ENCODE results near the gene COL5A3. TPM values are rescaled to one million over a fixed set of nuclear protein-coding genes. Genes with fewer than 3 reads are reported as not detected.

Gene COL5A3
- total and polyA plus RNA-seq, 2 experiments from 2014 or later: 1.9 to 2.1 TPM

DNA sequence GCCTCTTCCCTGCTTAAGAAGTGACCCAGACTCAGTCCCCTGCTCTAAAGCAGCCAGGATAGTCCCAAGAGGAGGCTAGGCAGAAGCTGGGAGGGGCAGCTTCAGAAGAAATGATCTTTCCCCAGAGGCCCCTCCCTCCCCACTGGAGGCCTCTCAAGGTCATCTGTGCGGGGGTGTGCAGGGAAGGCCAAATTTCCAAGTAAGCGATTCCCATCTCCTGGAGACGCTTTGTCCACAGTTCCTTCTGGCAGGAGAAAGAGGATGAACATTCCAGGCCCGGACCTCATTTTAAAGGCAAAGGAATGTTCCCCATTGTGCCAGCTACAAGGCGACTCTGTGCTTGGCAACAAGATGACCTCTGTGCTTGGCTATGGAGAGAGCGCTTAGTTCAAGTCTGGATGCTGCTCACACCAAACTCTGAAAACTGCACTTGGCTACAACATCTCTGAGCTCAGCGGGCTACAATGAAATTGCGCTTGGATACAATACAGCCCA lies 23.5 kb downstream of the COL5A3 start:
- Histone ChIP-seq H3K4me1 (ENCODE audit: insufficient read depth) (no peaks in the 10 kb centered on the region), H4K20me1 (ENCODE audit: insufficient read depth, poor library complexity, severe bottlenecking) (no peaks in the 10 kb centered on the region), H2AFZ (no peak overlapping the region), H3K4me3 (no peak overlapping the region), H3K27me3 (no peaks in the 10 kb centered on the region), H3K36me3 (replicated peaks; ENCODE audit: insufficient read depth, low read depth) (no peaks in the 10 kb centered on the region), H3K9me2 (replicated peaks; ENCODE audit: insufficient read depth) (no peaks in the 10 kb centered on the region), H3K4me2 (no peak overlapping the region), H3K79me2 (no peaks in the 10 kb centered on the region), H3K27ac (no peak overlapping the region), H3K9me3 (ENCODE audit: low read depth) (no peaks in the 10 kb centered on the region)
- DNase-seq (ENCODE audit: low spot score): no peak
- TF ChIP-seq EZH2 (IDR thresholded peaks at IDR 0.05; ENCODE audit: borderline replicate concordance) (no peak), EZH2phosphoT487 (IDR thresholded peaks at IDR 0.05; ENCODE audit: low read depth, severe bottlenecking, unreplicated experiment) (no peak)
- TF ChIP-seq, protein P1, sequence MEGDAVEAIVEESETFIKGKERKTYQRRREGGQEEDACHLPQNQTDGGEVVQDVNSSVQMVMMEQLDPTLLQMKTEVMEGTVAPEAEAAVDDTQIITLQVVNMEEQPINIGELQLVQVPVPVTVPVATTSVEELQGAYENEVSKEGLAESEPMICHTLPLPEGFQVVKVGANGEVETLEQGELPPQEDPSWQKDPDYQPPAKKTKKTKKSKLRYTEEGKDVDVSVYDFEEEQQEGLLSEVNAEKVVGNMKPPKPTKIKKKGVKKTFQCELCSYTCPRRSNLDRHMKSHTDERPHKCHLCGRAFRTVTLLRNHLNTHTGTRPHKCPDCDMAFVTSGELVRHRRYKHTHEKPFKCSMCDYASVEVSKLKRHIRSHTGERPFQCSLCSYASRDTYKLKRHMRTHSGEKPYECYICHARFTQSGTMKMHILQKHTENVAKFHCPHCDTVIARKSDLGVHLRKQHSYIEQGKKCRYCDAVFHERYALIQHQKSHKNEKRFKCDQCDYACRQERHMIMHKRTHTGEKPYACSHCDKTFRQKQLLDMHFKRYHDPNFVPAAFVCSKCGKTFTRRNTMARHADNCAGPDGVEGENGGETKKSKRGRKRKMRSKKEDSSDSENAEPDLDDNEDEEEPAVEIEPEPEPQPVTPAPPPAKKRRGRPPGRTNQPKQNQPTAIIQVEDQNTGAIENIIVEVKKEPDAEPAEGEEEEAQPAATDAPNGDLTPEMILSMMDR (IDR thresholded peaks at IDR 0.05; ENCODE audit: poor library complexity): no peak
- WGBS (ENCODE audit: low lambda C conversion rate, missing lambda C conversion rate): 72% methylated on average over 8 of the region's 8 CpGs

DNA sequence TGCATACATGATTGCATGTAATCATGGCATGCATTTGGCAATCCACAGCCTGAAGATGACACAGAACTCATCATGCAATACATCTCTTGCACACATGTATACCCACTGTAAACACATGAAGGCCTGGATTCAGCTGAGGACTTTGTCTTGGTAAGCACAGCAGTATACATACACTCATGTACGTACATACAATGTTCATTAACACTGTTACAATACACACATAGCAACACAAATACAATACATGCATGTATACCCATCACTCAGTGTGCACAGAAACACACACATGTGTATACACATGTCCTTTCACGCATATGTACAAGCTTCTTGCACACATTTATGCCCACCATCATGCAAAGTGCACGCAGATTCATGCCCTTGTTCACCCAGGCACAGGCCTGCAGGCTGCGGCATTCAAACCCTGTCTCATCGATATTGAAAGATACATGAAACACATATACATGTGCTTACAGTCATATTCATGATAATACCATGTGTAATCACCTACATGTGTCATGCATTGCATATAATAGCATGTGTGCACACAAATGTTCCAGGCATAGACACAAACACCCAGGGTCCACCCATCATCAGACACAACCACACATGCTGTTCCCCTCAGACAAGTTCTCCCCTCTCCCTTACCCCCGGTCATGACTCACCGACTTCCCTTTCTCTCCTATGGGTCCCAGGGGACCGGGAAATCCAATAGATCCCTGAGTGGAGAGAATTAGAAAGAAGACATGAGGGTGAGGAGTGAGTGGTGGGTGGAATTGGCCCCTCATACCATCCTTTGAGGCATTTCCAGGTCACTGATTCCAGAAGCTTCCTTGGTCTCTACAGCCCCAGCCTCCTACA lies 28.7 kb downstream of the COL5A3 start:
- Histone ChIP-seq H3K9me3 (ENCODE audit: low read depth) (no peaks in the 10 kb centered on the region), H3K27me3 (no peaks in the 10 kb centered on the region), H3K27ac (no peak overlapping the region), H3K4me3 (no peak overlapping the region), H3K4me1 (ENCODE audit: insufficient read depth) (no peaks in the 10 kb centered on the region), H3K36me3 (replicated peaks; ENCODE audit: insufficient read depth, low read depth) (no peaks in the 10 kb centered on the region), H3K79me2 (no peaks in the 10 kb centered on the region), H4K20me1 (ENCODE audit: insufficient read depth, poor library complexity, severe bottlenecking) (no peaks in the 10 kb centered on the region), H2AFZ (no peak overlapping the region), H3K4me2 (no peak overlapping the region), H3K9me2 (replicated peaks; ENCODE audit: insufficient read depth) (no peaks in the 10 kb centered on the region)
- DNase-seq (ENCODE audit: low spot score): no peak
- TF ChIP-seq, protein P1 (IDR thresholded peaks at IDR 0.05; ENCODE audit: poor library complexity): no peak
- TF ChIP-seq EZH2 (IDR thresholded peaks at IDR 0.05; ENCODE audit: borderline replicate concordance) (no peak), EZH2phosphoT487 (IDR thresholded peaks at IDR 0.05; ENCODE audit: low read depth, severe bottlenecking, unreplicated experiment) (no peak)
- WGBS (ENCODE audit: low lambda C conversion rate, missing lambda C conversion rate): 89% methylated on average over 8 of the region's 8 CpGs

DNA sequence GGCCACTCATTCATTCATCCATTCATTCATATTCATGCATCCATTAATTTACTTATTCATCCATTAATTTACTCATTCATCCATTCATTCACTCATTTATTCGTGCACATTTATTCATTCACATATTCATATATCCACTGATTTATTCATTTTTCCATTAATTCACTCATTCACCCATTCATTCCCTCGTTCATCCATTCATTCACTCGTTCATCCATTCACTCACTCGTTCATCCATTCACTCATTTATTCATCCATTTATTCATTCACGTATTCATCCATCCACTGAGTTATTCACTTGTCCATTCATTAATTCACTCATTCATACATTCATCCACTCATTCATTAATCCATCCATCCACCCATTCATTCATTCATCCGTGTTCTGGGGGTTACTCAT lies 38.2 kb downstream of the COL5A3 start:
- H3K27me3 ChIP-seq: peaks cover 19% of the 10 kb centered on the region
- no peak for DNase-seq (ENCODE audit: low spot score)
- no peaks in the 10 kb centered on the region for H4K20me1 ChIP-seq (ENCODE audit: insufficient read depth, poor library complexity, severe bottlenecking)
- no peak overlapping the region for H3K27ac ChIP-seq
- H2AFZ ChIP-seq: no peak overlapping the region
- H3K9me2 ChIP-seq (replicated peaks; ENCODE audit: insufficient read depth): no peaks in the 10 kb centered on the region
- TF ChIP-seq EZH2phosphoT487 (IDR thresholded peaks at IDR 0.05; ENCODE audit: low read depth, severe bottlenecking, unreplicated experiment) (no peak), EZH2 (IDR thresholded peaks at IDR 0.05; ENCODE audit: borderline replicate concordance) (no peak)
- TF ChIP-seq, protein P1 (IDR thresholded peaks at IDR 0.05; ENCODE audit: poor library complexity): no peak
- H3K4me2 ChIP-seq: no peak overlapping the region
- H3K36me3 ChIP-seq (replicated peaks; ENCODE audit: insufficient read depth, low read depth): no peaks in the 10 kb centered on the region
- H3K4me1 ChIP-seq (ENCODE audit: insufficient read depth): no peaks in the 10 kb centered on the region
- H3K9me3 ChIP-seq (ENCODE audit: low read depth): no peaks in the 10 kb centered on the region
- H3K79me2 ChIP-seq: no peaks in the 10 kb centered on the region
- 94% methylated on average over 6 of the region's 6 CpGs for WGBS (ENCODE audit: low lambda C conversion rate, missing lambda C conversion rate)
- H3K4me3 ChIP-seq: no peak overlapping the region

All from hepatocyte (in vitro differentiated cells).